OCI-LY3 (cell line): ENCODE results near the gene SYNPO2.

Experiments used
- H2AFZ ChIP-seq: fragments of 200-600, 300-600 bp; shearing (Covaris generic); 2 replicates; pipeline ENCODE4 v1.6.0; 2014; ENCODE audit warnings: antibody characterized with exemption, low read depth, low read length
- H3K27ac ChIP-seq: fragments of 200-600, 300-600 bp; sonication (generic); 2 replicates; pipeline ENCODE4 v1.5.1; 2014; ENCODE audit warnings: mild to moderate bottlenecking, low read length, moderate library complexity, mixed read lengths
- H3K27me3 ChIP-seq: fragments of 200-600, 300-600 bp; sonication (generic); 2 replicates; pipeline ENCODE4 v1.6.1; 2014; ENCODE audit warnings: low read depth, low read length, mixed read lengths
- H3K36me3 ChIP-seq: fragments of 200-600, 300-600 bp; sonication (generic); replicated peaks from 2 replicates; pipeline ENCODE3; 2014; ENCODE audit warnings: low read depth, low read length, mixed read lengths
- H3K4me1 ChIP-seq: fragments of 300-600, 200-600 bp; sonication (generic); 2 replicates; pipeline ENCODE4 v1.6.1; 2014; ENCODE audit warnings: low read length, mixed read lengths
- H3K4me2 ChIP-seq: fragments of 200-600, 300-600 bp; sonication (generic); 2 replicates; pipeline ENCODE4 v1.6.1; 2014; ENCODE audit warnings: low read length, mixed read lengths
- H3K4me3 ChIP-seq: fragments of 300-600, 200-600 bp; sonication (generic); 2 replicates; pipeline ENCODE4 v1.5.1; 2014; ENCODE audit warnings: antibody characterized with exemption, mild to moderate bottlenecking, low read length, moderate library complexity
- H3K79me2 ChIP-seq: fragments of 300-600, 200-600 bp; shearing (Covaris generic); 2 replicates; pipeline ENCODE4 v1.6.1; 2014; ENCODE audit warnings: mild to moderate bottlenecking, low read length, mixed read lengths
- H3K9ac ChIP-seq: fragments of 300-600, 200-600 bp; shearing (Covaris generic); 2 replicates; pipeline ENCODE4 v1.6.0; 2014; ENCODE audit warnings: mild to moderate bottlenecking, low read length, moderate library complexity
- H3K9me3 ChIP-seq: fragments of 200-600, 300-600 bp; shearing (Covaris generic); 2 replicates; pipeline ENCODE4 v1.6.1; 2014; ENCODE audit warnings: low read length, mixed read lengths; ENCODE audit not compliant: insufficient read depth
- H4K20me1 ChIP-seq: fragments of 200-600, 300-600 bp; sonication (generic); 2 replicates; pipeline ENCODE4 v1.6.1; 2016; ENCODE audit warnings: low read length, mixed read lengths; ENCODE audit not compliant: insufficient read depth
- EZH2phosphoT487 ChIP-seq: fragments of 200-600 bp; shearing (Covaris generic); IDR thresholded peaks from 2 replicates; pipeline ENCODE4 v1.6.1; 2018; ENCODE audit warnings: antibody characterized with exemption, mixed run types, low read depth
- TF ChIP-seq, protein P1 (sequence below): fragments of 200-600, 300-600 bp; sonication (generic); IDR thresholded peaks from 2 replicates; pipeline ENCODE4 v1.5.1; 2014; ENCODE audit warnings: antibody characterized with exemption, low read length, low read depth

The SYNPO2 gene

DNA sequence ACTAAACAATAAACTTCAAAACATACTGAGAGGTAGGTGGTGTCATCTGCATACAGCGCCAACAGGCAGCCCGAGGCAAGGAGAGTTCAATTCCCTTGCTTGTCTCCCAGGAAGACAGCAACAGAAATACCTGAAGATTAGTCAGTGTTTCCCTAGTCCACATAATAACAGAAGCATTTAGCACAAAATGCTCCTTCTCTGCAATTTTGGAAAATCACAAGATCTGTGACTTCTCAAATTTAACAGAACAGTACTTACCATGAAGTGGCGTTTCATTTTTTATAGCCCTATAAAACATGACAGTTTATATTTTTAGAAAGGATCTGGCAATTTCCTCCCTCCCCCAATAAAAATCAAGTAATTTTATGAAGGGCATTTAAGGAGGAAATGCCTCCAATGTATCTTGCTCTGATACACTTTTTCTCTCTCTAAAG lies 179.9 kb downstream of the SYNPO2 start:
- Histone ChIP-seq H2AFZ (no peak overlapping the region), H3K36me3 (no peaks in the 10 kb centered on the region), H3K27ac (no peak overlapping the region), H3K4me2 (no peak overlapping the region), H3K9ac (no peak overlapping the region), H3K79me2 (no peaks in the 10 kb centered on the region), H3K4me3 (no peak overlapping the region), H4K20me1 (no peaks in the 10 kb centered on the region), H3K27me3 (no peaks in the 10 kb centered on the region), H3K9me3 (no peaks in the 10 kb centered on the region), H3K4me1 (no peaks in the 10 kb centered on the region)
- no peak for TF ChIP-seq EZH2phosphoT487
- TF ChIP-seq, protein P1, sequence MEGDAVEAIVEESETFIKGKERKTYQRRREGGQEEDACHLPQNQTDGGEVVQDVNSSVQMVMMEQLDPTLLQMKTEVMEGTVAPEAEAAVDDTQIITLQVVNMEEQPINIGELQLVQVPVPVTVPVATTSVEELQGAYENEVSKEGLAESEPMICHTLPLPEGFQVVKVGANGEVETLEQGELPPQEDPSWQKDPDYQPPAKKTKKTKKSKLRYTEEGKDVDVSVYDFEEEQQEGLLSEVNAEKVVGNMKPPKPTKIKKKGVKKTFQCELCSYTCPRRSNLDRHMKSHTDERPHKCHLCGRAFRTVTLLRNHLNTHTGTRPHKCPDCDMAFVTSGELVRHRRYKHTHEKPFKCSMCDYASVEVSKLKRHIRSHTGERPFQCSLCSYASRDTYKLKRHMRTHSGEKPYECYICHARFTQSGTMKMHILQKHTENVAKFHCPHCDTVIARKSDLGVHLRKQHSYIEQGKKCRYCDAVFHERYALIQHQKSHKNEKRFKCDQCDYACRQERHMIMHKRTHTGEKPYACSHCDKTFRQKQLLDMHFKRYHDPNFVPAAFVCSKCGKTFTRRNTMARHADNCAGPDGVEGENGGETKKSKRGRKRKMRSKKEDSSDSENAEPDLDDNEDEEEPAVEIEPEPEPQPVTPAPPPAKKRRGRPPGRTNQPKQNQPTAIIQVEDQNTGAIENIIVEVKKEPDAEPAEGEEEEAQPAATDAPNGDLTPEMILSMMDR = no peak

DNA sequence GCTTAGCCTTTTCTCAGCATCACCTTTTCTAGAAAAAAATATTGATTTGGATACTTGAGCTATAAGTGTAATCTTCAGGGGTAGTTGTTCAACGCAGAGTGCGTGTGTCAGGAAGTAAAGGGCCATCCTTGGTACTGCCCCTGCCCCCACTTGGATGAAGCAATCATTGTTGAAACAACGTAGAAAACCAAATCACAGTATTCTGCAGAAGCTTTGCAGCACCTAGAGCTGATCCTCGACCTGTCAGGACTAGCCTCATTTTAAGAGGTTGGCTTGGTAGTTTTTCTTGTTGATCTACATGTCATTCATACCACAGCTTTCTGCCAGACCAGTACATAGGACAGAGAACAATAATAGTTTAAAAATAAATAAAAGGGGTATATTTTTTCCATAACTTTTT lies 181.6 kb downstream of the SYNPO2 start:
- H3K4me3 ChIP-seq = no peak overlapping the region
- no peaks in the 10 kb centered on the region for H3K9me3 ChIP-seq
- TF ChIP-seq EZH2phosphoT487 = no peak
- TF ChIP-seq, protein P1 = no peak
- no peaks in the 10 kb centered on the region for H3K79me2 ChIP-seq
- no peak overlapping the region for H3K4me2 ChIP-seq
- no peaks in the 10 kb centered on the region for H3K4me1 ChIP-seq
- H4K20me1 ChIP-seq = no peaks in the 10 kb centered on the region
- no peak overlapping the region for H2AFZ ChIP-seq
- no peak overlapping the region for H3K27ac ChIP-seq
- H3K9ac ChIP-seq = no peak overlapping the region
- H3K36me3 ChIP-seq = no peaks in the 10 kb centered on the region
- H3K27me3 ChIP-seq = no peaks in the 10 kb centered on the region

DNA sequence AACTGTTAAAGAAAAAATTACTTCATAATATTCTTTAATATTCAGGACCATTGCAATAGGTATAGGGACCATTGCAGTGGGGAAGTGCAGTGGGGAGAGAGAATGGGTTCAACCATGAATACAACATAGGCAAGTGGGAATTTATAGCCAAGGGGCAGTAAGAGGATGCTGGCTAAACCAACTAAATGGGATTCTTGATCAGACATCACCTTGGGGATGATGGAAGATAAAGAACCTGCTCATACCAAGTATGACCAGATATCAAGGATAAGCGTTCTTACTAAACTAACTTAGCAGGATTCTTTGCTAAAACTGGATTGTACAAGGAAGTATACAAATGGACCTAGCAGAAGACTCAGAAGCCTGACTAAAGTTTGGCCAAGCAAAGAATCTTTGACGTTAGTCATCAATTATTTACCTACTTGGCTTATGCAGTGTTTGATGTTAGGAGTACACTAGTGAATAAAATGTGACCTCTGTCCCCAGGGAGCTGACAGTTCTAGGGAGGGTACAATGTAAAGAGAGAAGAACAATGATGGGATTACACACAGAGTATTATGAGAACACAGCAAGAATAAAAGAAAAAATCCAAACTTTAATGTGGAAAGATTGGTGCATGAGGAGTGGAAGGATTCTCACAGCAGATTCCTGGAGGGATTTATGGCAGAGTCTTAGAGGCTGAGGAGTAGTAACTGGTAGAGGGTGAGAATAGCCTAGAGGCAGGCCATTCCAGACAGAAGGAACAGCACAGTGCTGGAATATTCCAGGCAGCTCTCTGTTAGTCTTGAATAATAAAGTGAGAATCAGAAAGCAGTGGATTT lies 192.3 kb downstream of the SYNPO2 start:
- Histone ChIP-seq H3K4me1 (no peaks in the 10 kb centered on the region), H3K36me3 (no peaks in the 10 kb centered on the region), H3K27me3 (0 out of 2 replicates have a peak, but pooled peaks cover 3% of the 10 kb centered on the region), H4K20me1 (no peaks in the 10 kb centered on the region), H3K27ac (no peak overlapping the region), H3K4me2 (no peak overlapping the region), H3K9me3 (no peaks in the 10 kb centered on the region), H3K9ac (no peak overlapping the region), H3K4me3 (no peak overlapping the region), H2AFZ (no peak overlapping the region), H3K79me2 (no peaks in the 10 kb centered on the region)
- TF ChIP-seq, protein P1 = no peak
- no peak for TF ChIP-seq EZH2phosphoT487

DNA sequence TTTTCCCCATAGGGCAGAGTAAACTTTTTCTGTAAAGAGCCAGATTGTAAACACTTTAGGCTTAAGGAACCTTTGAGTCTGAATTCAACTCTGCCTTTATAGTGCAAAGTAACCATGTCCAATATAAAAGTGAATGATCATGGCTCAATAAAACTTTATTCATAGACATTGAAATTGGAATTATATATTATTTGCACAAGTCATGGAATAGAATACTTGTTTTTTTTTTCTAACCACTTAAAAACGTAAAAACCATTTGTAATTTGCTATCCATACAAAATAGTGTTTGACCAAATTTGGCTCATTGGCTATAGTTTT lies 192.8 kb downstream of the SYNPO2 start:
- Histone ChIP-seq H3K4me2 (no peak overlapping the region), H4K20me1 (no peaks in the 10 kb centered on the region), H3K4me3 (no peak overlapping the region), H3K27me3 (0 out of 2 replicates have a peak, but pooled peaks cover 3% of the 10 kb centered on the region), H3K36me3 (no peaks in the 10 kb centered on the region), H3K9ac (no peak overlapping the region), H3K79me2 (no peaks in the 10 kb centered on the region), H3K27ac (no peak overlapping the region), H3K4me1 (no peaks in the 10 kb centered on the region), H3K9me3 (no peaks in the 10 kb centered on the region), H2AFZ (no peak overlapping the region)
- no peak for TF ChIP-seq EZH2phosphoT487
- TF ChIP-seq, protein P1 = no peak
